ENCODE data around the gene IL19.
"Not testable (repeated sequence)": the region's sequence is repeated elsewhere in the genome, so short reads cannot be mapped to it uniquely, and the experiment has no call there.

Gene IL19

DNA sequence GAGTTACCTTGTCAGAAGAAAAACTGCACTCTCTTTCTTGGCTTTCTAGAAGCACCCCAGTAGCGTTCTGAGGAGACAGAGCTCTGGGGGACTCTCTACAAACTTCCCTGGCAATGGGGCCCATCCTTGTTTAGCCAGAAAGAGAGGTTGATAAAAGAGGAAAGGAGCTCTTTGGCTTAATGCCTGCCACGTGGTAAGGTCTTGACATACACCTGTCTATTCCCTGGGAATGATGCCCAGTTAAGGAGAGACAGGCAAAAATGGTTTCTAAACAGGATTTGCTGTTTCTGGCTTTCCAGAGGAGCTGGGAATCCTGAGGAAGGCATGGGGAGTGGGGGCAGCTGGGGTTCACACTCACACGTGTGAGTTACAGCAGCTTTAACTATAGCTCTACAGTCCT lies 64.6 kb downstream of the IL19 start:
- no peak for DNase-seq

DNA sequence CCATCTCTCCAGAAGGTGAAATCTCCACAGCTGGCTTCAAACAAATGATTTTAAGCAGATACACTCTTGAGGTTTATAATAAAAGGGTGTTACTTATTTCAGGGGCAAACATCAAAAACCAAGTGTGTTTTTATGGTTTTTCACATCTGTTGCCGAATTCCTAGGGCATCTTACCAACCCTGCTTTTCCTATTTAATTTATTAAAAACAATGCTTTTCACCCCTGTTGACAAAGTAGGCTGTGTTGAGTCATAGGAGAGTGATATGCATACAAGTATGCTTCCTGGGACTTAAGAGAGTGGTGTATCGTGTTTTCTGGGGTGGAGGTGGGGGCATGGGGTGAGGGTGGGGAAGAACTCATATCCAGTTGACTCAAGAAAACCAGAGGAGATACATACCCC lies 65.5 kb downstream of the IL19 start:
- DNase-seq, result no peak

DNA sequence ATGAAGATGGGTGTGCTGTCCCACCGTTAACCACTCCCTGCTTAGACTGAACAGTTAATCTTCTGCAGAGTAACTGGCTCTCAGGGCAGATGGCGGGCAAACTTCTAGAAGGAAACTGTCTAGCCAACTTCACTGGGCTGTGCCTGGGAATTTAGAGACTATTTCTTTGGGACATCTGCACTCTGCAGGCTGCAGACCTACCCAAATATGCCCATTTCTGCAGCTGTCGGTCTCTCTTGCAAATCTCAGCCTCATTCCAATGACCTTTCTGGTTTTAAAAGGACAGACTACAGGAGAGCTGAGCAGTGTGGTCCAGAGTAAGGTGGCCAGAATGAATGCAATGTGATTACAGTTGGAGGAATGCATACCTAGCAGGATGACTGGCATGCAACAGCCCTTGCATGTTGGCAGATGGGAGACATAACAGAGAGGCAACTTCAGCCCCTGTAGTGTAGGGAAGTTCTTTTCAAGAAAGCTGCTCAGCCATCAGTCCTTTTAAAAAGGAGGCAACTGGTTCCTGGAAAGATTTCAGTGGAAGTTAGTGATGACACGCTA lies 68.5 kb downstream of the IL19 start:
- no peak for DNase-seq

DNA sequence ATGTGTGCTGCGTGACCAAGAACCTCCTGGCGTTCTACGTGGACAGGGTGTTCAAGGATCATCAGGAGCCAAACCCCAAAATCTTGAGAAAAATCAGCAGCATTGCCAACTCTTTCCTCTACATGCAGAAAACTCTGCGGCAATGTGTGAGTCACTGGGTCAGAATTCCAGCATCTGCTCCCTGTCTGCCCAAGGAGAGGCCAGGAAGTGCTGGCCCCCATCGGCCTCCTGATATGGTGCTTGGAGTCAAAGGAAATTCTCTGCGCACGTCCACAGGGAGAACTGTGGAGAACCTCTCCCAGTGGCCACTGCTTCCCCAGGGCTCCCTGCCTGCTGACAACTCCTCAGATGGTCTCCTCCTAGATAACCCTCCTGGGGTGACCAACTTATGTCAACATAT lies 69.3 kb downstream of the IL19 start:
- no peak for DNase-seq

DNA sequence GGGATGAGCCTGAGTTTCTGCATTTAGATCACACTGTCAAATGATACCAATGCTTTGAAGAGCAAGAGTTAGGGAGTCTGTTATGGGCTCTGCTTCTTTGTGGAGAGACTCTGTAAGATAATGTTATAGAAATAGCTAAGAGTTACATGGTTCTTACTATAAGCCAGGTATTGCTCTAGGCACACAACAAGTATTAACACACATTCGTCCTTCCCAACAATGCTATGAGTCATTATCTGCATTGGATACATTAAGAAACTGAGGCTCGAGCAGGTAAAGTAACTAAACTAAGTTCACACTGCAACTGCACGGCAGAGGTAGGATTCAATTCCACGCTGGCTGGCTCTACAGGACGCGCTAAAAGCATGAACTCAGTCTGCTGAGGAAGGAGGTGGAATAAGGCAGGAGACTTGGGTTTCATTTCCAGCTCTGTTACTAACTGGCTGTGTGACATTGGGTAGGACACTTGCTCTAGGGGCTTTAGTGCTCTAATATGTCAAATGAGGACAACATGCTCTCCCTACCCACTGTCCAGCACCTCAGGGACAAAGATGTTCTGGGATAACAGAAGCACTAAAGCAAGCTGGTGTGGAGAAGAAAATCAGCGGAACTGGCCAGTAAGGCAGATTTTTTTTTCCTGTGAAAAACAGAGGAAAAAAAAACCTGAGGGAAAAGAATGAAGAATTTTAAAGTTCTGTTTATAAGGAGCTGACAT lies 71.2 kb downstream of the IL19 start:
- no peak for DNase-seq

DNA sequence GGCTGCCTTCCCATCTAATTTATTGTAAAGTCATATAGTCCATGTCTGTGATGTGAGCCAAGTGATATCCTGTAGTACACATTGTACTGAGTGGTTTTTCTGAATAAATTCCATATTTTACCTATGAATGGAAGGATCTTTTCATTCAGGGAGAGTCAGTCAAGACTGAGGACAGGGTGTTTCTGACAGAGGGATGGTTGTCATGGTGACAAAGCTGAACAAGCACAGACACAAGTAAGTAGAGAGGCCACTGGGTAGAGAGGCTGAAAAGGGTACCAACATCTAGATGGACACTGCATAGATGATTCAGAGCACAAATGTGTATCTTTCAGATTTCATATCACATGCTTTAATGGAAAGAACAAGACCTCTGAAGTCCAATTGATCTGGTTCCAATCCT lies 72.3 kb downstream of the IL19 start:
- no peak for DNase-seq

DNA sequence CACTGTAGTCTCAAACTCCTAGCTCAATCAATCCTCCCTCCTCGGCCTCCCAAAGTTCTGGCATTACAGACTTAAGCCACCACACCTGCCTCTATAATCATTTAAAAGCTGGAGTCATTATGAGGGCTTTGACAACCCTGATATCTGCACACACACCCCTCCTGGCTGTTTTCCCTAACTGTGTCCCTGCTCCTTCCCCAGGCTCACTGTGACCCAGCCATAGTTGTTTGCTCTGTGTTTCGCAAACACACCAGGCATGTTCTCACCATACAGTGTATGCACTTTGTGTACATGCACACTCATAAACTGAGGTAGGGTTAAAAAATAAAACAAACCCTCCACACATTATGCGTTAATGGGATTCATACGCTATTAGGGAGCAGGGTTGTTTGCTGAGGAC lies 73.1 kb downstream of the IL19 start:
- no peak for DNase-seq

DNA sequence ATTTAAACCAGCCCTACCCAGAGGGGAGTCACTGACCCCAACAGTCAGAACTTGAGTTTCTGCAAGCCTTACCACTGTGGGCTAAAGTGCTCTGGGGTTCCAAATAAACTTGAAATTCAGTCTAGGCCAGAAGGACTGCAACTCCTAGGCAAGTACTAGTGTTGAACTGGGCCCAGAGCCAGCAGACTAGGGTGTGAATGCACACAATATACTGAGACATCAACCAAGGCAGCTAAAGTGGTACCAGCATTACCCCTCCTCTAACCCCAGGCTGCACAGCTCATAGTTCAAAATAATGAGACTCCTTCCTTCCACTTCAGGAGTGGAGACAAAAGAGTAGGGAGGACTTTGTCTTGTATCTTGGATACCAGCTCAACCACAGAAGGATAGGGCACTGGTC lies 75.9 kb downstream of the IL19 start:
- no peak for DNase-seq

DNA sequence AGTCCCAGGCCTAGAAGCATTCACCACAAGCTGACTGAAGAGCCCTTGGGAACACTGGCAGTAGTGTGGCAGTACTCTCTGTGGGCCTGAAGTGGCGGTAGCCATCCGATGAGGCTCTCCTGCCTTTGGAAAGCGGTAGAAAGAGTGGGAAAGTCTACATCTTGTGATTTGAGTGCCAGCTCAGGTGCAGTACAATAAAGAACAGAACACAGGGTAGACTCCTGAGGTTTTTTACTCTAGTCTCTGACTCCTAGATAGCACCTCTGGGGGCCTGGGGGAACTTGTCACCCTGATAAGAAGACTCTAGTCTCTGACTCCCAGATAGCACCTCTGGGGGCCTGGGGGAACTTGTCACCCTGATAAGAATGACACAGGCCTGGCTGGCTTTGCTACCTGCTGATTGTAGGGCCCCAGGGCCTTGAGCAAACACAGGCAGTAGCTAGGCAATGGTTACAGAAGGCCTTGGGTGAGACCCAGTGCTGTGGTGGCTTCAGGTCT lies 76.8 kb downstream of the IL19 start:
- no peak for DNase-seq

DNA sequence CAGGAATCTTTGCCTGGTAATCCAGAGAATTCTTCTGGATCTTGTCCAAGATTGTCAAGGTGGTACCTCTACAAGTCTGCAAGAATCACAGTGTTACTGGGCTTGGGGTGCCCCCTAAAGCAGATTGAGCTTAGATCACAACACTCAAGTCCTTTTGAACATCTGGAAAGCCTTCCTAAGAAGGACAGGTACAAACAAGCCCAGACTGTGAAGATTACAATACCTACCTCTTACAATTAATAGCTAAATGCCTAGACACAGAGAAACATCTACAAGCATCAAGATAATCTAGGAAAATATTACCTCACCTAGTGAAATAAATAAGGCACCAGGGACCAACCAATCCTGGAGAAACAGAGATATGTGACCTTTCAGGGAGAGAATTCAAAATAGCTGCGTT lies 77.4 kb downstream of the IL19 start:
- DNase-seq, result no peak

DNA sequence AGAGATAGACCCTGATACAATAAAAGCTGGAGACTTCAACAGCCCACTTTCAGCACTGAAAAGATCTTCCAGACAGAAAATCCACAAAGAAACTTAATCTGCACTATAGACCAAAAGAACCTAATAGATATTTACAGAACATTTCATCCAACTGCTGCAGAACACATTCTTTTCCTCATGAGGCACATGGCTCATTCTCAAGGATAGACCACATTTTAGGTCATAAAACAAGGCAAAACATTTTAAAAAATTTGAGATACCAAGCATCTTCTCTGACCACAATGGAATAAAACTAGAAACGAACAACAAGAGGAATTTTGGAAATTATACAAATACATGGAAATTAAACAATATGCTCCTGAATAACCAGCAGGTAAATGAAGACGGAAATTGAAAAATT lies 79.8 kb downstream of the IL19 start:
- no peak for DNase-seq

DNA sequence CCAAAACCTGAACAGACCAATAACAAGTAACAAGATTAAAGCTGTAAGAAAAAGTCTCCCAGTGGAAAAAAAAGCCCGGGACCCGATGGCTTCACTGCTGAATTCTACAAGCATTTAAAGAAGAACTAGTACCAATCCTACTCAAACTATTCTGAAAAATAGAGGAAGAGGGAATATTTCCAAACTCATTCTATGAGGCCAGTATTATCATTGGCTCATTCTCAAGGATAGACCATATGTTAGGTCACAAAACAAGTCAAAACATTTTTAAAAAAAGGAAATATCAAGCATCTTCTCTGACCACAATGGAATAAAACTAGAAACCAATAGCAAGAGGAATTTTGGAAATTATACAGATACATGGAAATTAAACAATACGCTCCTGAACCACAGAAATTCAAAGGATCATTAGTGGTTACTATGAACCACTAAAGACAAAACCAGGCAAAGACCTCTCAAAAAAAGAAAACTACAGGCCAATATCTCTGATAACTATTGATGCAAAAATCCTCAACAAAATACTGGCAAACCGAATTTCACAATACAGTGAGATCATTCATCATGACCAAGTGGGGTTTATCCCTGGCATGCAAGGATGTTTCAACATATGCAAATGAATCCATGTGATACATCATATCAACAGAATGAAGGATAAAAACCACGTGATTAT lies 80.9 kb downstream of the IL19 start:
- no peak for DNase-seq

DNA sequence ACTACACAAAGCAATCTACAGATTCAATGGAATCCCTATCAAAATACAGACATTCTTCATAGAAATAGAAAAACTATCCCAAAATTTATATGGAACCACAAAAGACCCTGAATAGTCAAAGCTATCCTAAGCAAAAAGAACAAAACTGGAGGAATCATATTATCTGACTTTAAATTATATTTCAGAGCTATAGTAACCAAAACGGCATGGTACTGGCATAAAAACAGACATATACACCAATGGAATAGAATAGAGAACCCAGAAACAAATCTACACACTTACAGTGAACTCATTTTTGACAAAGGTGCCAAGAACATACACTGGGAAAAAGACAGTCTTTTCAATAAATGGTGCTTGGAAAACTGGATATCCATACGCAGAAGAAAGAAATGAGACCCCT lies 82.1 kb downstream of the IL19 start:
- not testable (repeated sequence) for DNase-seq

DNA sequence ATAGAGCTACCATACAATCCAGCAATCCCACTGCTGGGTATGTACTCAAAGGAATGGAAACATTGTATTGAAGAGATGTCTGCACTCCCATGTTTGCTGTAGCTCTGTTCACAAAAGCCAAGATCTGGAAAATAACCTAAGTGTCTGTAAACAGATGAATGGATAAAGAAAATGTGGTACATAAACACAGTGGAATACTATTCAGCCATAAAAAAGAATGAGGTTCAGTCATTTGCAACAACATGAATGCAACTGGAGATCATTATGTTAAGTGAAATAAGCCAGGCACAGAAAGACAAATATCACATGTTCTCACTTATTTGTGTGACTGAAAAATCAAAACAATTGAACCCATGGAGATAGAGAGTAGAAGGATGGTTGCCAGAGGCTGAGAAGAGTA lies 83.1 kb downstream of the IL19 start:
- DNase-seq, result not testable (repeated sequence)

DNA sequence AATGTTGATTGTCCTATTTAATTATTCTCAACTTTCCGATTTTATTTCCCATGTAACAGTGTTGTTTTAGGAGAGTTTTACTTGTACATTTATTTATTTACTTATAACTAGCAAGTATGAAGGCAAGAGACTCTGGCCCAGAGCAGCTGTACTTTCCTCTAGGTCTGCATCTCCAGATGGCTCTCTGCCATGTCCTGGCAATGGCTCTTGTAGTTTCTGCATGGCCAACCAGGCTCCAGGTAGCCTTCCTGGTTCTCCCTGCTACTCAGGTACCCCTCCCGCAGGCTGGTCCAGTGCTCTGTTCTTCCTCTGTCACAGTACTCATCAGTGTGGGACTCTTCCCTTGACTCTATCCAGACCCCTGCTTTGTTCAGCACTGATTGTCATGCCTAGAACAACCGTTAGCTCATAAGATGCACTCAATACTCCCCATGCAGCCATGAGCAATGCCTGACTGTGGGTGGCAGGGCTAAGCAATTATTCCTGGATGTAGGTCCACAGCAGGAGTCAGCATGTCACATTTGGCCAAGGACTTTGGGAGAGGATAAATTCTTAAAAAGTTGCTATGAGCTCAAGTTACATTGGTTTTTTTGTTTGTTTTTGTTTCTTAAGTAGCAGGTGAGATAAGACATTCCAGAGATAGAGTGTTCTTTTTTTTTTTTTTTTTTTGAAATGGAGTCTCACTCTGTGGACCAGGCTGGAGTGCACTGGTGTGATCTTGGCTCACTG lies 84.0 kb downstream of the IL19 start:
- no peak for DNase-seq

DNA sequence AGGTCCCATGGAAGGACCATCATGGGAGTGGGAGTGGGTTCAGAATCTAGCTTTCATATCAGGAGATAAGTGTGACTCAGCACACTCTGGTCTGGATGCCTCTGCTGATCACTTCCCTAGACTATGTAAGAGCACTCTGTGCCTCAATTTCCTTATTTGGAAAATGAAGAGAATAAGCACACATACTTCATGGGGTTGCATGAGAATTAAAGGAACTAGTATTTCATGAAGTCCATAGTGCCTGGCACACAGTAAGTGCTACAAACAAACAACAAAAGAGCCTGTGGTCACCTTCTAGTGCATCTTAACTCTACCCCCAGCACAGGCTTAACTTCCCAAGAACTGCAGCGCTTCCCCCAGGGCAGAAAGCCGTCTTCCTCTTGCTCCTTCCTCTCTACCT lies 85.3 kb downstream of the IL19 start:
- DNase-seq, result no peak

DNA sequence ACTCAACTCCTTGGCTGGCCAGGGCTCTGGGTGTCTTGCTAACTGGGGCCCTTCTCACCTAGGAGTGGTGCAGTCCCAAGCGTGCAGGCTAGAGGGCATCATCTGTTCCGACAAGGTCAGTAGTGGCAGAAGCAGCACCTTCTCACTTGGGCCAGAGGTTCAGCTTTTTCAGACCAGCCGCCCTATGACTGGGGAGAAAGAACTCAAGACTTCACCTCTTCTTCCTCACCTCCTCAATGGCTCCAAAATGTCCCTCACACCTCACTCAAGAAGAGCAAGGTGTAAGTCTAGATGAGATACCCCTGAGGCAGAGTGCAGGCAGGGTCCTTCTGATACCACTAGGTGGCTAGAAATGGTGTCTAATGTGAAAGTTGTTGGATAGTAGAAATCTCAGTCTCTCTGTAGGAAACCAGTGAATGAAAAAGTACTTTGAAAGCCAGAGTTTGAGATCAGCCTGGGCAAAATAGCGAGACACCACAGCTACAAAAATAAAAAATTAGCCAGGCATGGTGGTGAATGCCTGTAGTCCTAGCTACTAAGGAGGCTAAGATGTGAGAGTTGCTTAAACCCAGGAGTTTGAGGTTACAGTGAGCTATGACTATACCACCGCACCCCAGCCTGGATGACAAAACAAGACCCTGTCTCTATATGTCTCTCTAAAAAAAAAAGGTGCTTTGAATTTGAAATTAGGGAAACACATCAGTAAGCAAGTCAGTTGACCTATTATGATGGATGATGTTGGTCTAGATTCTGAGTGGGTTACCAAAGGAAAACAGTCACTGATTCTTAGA lies 86.3 kb downstream of the IL19 start:
- DNase-seq, result no peak

DNA sequence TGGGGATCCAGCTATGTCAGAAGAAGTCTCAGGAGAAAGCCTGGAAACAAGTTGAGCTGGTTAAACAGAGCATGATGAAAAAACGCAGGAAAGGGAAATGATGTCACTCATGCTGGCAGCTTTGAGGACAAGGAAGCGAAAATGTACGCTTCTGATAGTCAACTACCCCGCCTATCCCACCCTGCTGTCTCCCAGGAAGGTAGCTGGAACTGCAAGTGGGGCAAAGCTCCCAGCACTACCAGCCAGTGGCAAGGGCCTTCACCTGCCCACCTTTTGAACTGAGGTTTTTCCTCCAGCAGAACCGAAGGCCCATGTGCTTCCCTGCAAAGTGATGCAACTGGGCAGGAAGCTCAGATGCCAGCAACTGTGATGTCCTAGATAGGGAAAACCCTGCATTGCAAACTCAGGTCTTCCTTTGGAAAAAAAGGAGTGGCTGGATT lies 88.5 kb downstream of the IL19 start:
- no peak for DNase-seq

DNA sequence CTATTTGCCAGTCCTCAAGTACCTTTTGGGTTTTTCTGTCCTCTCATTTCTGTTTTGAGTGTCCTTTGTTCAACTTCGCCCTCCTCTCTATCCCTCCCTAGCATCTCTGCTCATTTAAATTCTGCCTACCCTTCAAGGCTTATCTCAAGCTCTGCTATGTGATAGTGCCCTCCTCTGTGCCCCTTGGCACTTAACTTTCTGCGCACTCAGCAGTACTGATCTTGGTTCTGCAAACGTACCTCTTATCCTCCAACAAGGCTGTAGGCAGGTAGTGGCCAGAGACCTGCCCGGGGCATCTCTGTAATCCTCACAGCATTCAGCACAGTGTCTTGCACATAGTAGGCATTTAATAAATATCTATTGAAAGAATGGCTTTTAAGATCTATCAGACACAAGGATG lies 89.6 kb downstream of the IL19 start:
- no peak for DNase-seq

DNA sequence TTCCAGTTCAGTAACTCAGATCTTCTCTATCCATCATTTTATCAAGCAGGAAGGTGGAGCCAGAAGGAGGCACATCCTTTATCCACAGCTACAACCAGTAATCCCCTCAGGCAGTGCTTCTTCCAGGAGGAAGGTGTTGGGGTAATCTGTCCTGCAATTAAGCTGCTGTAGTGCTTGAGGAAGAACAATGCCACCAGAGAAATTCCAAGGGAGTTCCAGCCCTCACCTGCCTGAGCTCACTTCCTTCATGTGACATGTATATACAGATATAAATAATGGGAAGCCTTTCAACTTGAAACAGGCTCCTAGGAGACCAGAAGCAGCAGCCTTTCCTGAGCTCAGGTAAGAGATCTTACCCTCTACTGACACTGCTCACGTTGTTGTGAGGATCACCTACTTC lies 92.7 kb downstream of the IL19 start:
- no peak for DNase-seq

DNA sequence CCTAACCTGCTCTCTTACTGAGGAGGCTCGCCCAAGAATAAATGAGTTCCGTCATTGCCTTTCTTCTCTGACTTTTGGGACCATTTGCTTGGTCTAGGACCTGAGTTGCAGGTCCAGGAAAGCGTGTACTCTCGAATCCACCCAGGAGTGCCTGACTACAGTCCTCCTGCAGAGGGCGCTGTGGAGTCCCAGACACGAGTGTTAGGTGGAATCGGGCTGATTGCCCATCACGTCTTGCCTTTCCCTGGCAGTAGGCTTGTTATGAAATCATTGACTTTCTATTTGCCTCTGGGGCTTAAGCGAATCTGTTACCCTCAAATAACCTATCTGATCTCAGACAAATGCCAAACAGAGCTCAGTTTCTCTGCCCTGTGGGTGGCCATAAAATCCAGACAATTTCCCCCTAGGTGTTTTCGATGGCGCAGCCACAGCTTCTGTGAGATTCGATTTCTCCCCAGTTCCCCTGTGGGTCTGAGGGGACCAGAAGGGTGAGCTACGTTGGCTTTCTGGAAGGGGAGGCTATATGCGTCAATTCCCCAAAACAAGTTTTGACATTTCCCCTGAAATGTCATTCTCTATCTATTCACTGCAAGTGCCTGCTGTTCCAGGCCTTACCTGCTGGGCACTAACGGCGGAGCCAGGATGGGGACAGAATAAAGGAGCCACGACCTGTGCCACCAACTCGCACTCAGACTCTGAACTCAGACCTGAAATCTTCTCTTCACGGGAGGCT lies 94.5 kb downstream of the IL19 start, which contains the start of gene IL20:
TSS of gene IL20 (plus strand) at position 685 of the 733 bp plus-strand sequence. CDS start 230 bp downstream, outside the sequence.
- DNase-seq, result peak; percentile 56

DNA sequence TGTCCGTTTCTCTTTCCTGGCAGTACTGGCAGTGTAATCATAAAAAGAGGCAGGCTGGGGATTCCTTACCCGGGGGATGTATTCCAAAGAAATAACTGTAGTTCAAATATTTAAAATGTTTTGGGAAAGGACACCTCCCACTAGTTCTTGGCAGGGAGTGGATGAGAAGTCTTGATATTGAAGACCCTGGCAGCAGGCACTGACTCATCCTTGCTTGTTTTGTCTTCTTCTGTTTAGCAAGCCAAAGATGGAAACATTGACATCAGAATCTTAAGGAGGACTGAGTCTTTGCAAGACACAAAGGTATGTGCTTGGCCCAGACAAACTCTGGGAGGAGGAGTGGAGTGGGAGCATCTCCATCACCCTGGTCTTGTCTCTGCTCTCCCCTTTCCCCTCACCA lies 95.5 kb downstream of the IL19 start:
- DNase-seq, result no peak

Data from NK-92 treated with Interleukin-12 subunit alpha and Interleukin-12 subunit beta, amount 100 ng/mL, for 24 hours (cell line).